ENCODE measurements around the gene NUDT13.
A peak's percentile ranks its signal among the peaks of the same experiment; 100 is the strongest.
"Not testable (repeated sequence)": the region's sequence is repeated elsewhere in the genome, so short reads cannot be mapped to it uniquely, and the experiment has no call there.

The NUDT13 gene

GRCh38 chr10:73106301-73106700 is 4.0 kb upstream of the NUDT13 start:
- no peak for DNase-seq

DNA sequence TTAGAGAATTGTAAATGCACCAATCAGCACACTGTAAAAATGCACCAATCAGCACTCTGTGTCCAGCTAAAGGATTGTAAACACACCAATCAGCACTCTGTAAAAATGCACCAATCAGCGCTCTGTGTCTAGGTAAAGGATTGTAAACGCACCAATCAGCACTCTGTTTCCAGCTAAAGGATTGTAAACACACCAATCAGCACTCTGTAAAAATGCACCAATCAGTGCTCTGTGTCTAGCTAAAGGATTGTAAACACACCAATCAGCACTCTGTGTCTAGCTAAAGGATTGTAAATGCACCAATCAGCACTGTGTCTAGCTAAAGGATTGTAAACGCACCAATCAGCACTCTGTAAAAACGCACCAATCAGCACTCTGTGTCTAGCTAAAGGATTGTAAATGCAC is 1.0 kb upstream of the NUDT13 start:
- not testable (repeated sequence) for DNase-seq

DNA sequence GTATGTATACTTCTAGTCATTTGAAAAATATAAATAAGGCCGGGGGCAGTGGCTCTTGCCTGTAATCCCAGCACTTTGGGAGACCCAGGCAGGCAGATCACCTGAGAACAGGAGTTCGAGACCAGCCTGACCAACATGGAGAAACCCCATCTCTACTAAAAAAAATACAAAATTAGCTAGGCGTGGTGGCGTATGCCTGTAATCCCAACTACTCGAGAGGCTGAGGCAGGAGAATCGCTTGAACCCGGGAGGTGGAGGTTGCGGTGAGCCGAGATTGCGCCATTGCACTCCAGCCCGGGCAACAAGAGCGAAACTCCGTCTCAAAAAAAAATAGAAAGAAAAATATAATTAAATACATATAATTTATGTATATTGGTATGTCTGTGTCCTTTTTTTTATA is 1.8 kb downstream of the NUDT13 start:
- not testable (repeated sequence) for DNase-seq

- no peak for DNase-seq
These were observed 3.3 kb downstream of the NUDT13 start for GRCh38 chr10:73113551-73113950.

- no peak for DNase-seq
These were observed 5.8 kb downstream of the NUDT13 start for GRCh38 chr10:73116017-73116416.

- peak; percentile 12 for DNase-seq
These were observed 7.9 kb downstream of the NUDT13 start for GRCh38 chr10:73117976-73118743.

DNA sequence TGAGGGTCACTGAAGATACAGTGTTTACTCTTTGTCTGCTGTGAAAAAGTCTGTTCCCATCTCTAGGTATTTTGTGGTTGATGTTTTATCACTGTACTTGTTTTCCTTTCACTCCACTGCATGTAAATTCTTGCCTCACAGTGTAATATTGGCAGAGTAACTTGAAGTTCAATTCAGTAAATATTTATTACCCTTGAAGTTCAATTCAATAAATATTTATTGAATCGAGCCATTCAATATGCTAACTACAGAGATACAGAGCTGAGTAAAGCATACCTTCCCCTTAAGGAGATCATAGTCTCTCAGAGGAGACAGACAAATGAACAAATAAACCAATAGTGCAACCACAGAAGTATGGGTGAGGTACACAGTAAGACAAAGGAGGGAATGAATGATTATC is 9.2 kb downstream of the NUDT13 start:
- no peak for DNase-seq

DNA sequence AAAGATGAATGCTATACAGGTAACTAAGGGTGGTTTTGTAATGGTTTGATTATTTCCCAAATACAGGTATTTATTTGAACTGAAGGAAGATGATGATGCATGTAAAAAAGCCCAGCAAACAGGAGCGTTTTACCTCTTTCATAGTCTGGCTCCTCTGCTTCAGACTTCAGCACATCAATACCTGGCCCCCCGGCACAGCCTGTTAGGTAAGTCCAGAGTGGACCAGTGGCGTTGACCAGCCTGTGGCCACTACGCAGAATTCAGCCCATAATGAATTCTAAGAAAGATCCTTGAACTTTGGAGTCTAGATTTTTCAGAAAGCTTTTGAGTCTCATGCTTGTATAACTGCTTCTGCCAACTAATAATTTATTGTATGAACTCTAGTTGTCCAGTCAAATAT is 9.7 kb downstream of the NUDT13 start:
- no peak for DNase-seq

DNA sequence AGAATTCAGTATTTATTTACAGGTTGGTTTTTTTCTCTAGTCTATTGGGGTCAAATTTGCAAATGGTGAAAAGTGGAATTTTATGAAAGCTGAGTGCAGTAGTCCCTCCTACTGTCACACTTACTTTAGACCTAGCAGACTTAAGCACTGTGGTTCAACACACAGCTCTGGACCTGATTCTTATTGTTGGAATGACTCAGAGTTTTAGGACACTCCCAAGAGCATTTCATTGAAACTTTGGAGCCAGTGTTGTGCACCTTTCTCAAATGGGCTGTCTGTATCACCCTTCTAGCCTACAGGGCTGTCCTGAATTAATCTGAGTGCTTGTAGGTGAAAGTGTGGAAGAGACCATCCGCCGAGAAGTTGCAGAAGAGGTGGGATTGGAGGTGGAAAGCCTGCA is 16.1 kb downstream of the NUDT13 start:
- DNase-seq: no peak

DNA sequence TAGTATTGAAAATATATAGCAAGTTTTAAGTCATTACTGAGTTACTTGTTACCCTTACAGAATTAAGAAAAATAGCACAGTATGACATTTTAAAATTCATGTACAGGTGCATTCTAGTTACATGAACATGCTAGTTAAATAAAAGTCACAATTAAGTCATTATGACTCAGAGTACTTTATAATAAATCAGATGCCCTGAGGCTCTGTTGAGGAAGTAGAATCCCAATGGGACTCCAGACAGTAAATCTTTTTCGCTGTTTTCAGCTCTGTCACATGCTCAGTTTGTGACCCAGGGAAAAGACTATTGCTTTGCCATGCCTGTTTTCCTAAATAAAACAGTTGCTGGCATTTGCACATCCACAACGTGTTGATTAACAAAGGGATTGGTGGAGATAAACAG is 21.0 kb downstream of the NUDT13 start:
- DNase-seq: no peak

DNA sequence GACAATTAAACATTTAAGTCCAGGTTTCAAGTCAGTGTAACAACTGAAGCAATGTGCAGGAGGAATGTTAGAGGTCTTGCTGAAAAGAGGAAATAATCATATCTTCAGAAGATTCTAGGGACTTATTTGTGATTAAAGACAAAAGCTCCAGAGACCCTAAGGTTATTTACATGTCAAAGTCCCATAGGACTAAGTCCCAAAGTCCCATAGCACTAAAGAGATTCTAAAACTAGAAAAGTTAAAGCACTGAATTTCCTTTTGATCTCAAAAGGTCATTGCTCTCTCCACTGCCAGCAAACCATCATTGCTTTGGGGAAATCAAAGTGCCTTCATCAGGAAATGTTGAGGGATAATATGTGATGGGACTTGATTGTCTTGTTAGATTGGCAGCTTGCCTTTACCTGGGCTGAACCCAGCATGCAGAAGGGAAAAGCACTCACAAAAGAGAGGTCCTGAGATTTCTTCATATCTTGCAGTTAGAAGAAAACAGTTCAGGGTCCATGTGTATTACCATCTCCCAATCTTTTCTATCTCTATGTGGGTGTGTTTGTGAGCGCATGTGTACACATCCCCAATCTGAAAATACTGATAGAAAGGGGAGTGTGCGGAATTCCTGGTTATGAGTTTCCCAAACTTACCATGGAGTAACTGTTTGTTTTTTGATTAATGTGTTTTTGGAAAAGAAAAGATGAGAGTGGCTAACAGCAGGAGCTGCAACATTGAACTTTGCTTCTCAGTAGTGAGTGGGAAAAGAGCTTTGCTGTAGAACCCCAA is 21.8 kb downstream of the NUDT13 start:
- no peak for DNase-seq

GRCh38 chr10:73134727-73135126 is 24.5 kb downstream of the NUDT13 start:
- DNase-seq: no peak

DNA sequence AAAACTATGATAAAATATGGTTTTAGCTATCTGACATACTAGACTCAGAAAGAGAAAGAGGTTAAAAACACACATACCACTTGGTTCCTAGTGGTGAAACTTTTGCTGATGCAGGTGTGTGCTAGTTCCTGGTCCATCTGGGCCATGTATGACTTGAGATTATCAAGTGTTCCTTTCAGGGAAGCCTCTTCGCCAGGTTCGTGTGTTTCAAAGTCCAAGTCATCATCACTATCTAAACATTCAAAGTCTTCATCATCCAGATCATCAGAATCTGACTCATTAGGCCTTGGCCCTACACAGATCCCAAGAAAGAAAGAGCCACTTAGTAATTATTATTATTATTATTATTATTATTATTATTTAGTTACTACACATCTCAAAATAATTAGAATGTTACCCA is 26.4 kb downstream of the NUDT13 start:
- DNase-seq: no peak

DNA sequence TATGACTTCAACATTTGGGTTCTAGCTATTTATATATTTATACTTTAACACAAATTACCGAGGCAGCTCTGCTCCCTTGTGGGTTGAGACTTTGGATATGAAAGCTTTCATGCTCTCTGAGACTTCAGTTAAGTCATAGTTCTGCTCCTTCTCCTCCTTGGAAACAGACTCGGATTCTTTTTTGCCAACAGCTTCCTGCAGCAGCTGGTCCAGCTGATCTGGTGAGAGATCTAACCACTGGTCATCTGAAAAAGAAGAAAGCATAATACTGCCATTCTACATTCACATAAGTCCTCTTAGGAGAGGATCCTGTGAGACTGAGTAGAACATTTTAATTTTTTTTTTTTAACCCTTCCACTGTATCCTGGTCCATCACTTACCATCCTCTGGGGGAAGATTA is 29.0 kb downstream of the NUDT13 start:
- DNase-seq: no peak

DNA sequence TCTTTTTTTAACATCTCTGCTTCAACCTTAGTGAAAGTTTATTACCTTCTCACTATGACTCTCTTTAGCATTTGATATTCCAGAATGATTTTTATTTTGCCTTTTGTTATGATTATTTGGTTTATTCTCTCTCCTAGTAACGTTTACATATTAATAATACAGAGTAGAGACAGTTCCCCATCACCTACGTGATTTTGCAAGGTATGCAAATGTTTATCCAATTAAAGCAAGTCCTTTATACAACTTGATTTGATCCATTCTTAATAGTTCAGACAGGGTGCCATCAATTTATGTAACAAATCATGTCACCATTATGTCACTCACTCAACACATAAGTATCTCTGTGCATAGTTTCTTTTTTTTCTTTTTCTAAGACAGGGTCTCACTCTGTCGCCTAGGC is 31.3 kb downstream of the NUDT13 start:
- no peak for DNase-seq

DNA sequence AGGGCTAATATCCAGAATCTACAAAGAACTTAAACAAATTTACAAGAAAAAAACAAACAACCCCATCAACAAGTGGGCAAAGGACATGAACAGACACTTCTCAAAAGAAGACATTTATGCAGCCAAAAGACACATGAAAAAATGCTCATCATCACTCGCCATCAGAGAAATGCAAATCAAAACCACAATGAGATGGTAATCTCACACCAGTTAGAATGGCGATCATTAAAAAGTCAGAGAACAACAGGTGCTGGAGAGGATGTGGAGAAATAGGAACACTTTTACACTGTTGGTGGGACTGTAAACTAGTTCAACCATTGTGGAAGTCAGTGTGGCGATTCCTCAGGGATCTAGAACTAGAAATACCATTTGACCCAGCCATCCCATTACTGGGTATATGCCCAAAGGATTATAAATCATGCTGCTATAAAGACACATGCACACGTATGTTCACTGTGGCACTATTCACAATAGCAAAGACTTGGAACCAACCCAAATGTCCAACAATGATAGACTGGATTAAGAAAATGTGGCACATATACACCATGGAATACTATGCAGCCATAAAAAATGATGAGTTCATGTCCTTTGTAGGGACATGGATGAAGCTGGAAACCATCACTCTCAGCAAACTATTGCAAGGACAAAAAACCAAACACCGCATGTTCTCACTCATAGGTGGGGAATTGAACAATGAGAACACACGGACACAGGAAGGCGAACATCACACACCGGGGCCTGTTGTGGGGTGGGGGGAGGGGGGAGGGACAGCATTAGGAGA is 40.6 kb downstream of the NUDT13 start:
- DNase-seq: not testable (repeated sequence)

DNA sequence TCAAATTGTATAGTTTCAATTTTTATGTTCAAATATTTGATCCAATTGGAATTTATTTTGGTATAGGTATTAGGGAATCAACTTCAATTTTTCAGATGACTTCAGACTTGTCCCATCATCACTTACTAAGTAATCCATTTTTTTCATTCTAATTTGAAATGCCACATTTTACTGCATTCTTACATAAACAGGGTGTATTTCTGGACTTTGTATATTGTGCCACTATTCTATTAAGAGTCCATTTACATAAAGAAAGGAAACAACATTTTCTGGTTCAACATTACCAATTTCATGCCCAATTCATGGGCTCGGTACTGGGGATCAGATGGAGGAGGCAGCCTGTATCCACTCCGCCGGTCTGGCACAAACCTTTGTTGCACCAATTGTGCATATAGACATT is 41.8 kb downstream of the NUDT13 start:
- no peak for DNase-seq

DNA sequence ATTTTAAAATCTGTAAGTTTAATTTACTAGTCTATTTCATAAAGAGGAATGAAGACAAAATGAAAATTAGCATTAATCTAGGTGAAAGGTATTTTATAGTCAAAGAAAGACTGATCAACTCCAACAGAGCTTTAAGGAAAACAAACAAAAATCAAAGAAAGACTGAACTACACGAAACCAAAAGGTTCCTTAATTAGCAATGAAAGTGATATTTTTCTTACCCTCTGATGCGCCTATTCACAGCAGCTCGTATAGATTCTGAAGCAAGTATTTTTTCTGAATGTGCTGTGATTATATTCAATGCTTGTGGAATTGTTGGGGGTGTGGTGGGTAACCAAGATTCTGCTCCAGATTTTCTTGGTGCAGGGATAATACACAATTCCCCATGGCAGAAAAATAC is 45.8 kb downstream of the NUDT13 start:
- DNase-seq: no peak

DNA sequence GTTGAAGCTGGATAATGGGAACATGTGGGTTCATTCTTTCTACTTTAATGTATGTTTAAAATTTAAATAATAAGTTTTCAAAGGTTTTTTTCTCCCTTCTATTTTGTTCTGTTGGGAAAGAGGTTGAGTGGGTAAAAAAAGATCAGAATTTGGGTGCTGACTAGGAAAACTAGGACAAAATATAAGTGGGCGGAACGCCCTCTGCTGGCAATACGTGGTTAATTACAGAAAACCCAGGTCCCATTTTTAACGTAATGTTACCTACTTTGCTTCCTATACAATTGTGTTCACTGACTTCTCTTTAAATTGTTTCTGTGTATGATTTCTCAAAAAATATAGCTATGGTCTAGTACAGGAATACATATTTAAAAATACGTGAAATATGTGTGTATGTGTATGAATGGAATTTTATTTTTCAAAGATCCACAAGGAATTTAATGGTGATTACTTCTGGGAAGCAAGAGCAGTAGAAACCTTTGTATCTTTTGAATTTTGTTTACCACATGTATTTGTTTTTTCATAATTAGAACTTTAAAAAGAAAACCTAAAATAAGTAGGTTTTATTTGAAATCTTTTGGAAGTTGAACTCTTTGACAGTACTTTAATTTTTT is 48.9 kb downstream of the NUDT13 start:
- DNase-seq: peak; percentile 18

DNA sequence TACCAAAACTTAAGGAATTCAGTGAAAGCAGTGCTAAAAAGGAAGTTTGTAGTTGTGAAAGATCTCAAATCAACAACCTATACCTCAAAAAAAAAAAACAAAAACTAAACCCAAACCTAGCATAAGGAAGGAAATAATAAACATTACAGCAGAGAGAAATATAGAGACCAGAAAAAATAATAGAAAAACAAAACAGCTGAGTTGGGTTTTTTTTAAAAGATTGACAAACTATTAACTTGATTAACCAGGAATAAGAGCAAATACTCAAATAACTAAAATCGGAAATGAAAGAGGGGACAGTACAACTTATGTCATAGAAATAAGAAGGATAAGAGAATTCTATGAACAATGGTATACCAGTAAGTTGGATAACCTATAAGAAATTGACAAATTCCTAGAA is 50.8 kb downstream of the NUDT13 start:
- DNase-seq: no peak

GRCh38 chr10:73161662-73162061 is 51.4 kb downstream of the NUDT13 start:
- DNase-seq: no peak

- DNase-seq: no peak
These were observed 52.8 kb downstream of the NUDT13 start for GRCh38 chr10:73163096-73163495.

- DNase-seq: no peak
These were observed 56.7 kb downstream of the NUDT13 start for GRCh38 chr10:73166972-73167371.
